ENCODE data around the gene CELF4. TPM values are rescaled to one million over a fixed set of nuclear protein-coding genes. Genes with fewer than 3 reads are reported as not detected.

Gene CELF4
- total and polyA plus RNA-seq, 10 of the 15 experiments (the other 5 are each of a cell fraction or from before 2014, with no cell fraction given) = 0.03 to 0.32 TPM; not detected in 8

DNA sequence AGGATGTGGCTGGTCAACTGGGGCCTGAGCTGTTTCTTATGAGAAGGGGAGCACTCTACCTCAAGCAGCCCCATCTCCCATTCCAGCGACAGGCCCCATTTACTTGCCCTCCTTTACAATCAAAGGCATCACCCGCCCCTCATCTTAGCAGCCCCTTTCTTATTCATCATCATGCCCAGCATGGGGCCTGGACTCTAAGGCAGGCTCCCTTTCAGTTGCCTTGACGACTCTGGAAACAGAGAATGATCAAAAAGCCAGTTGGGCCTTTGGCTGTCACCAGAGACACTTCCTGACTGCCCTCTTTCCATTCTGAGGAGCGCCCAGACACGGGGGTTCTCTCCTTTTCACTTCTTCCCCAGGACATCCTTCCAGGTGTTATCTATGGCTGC, 11.2 kb downstream of the CELF4 start:
- Histone ChIP-seq H3K79me2 (ENCODE audit: control insufficient read depth, insufficient read depth, low read length) (no peaks in the 10 kb centered on the region), H3K27ac (ENCODE audit: control insufficient read depth, insufficient read depth) (no peak overlapping the region), H3K4me1 (ENCODE audit: control insufficient read depth, insufficient read depth, low read length) (no peaks in the 10 kb centered on the region), H3K9ac (ENCODE audit: control insufficient read depth, insufficient read depth, low read length) (no peak overlapping the region), H3K36me3 (ENCODE audit: control insufficient read depth in 2 of 2, insufficient read depth in 2 of 2, low read length in 1 of 2) (no peaks in the 10 kb centered on the region), H2AFZ (ENCODE audit: control insufficient read depth, low read depth, low read length) (no peak overlapping the region), H4K20me1 (ENCODE audit: control insufficient read depth, insufficient read depth) (no peaks in the 10 kb centered on the region), H3K9me3 (replicated peaks; ENCODE audit: control insufficient read depth, insufficient read depth, low read length) (no peaks in the 10 kb centered on the region), H3K4me3 (no peak overlapping the region), H3K27me3 (replicated peaks in 1 of 2; ENCODE audit: control insufficient read depth in 2 of 2, insufficient read depth in 2 of 2, low read length in 1 of 2) (peaks cover 0 to 2% of the 10 kb centered on the region in 2 experiments; a peak in 1 of 4 replicates), H3K4me2 (ENCODE audit: control insufficient read depth, insufficient read depth) (no peak overlapping the region)
- in situ Hi-C loops (cut with MboI) (no loop called here), intact Hi-C loops (cut with micrococcal nuclease; ENCODE audit: unreplicated experiment) (no loop called here)
- CTCF ChIA-PET = no interaction called here
- no peak for FAIRE-seq
- POLR2A ChIA-PET = no interaction called here
- no TSS peak for BruUV-seq (replicated peaks)
- no peak for TF ChIP-seq POLR2A (IDR thresholded peaks at IDR 0.05; ENCODE audit: low read depth, low read length)
- no peak for TF ChIP-seq NR2F1 (conservative IDR thresholded peaks at IDR 0.05)
- TF ChIP-seq SIN3A (IDR thresholded peaks at IDR 0.05; ENCODE audit: low read depth, low read length) = no peak
- no peak for TF ChIP-seq NFIC (IDR thresholded peaks at IDR 0.05; ENCODE audit: low read depth, low read length)
- TF ChIP-seq BCL11A (IDR thresholded peaks at IDR 0.05; ENCODE audit: low read depth, low read length) = no peak
- SMC1A ChIA-PET (ENCODE audit: uncharacterized antibody, unreplicated experiment) = no interaction called here
- ATAC-seq = no peak
- 24% methylated on average over 5 of the region's 5 CpGs for WGBS (ENCODE audit: insufficient coverage, insufficient replicate concordance, low lambda C conversion rate, missing lambda C conversion rate)
- no peak for DNase-seq (ENCODE audit: low read depth, low spot score)
- RAD21 ChIA-PET (ENCODE audit: unreplicated experiment) = no interaction called here

DNA sequence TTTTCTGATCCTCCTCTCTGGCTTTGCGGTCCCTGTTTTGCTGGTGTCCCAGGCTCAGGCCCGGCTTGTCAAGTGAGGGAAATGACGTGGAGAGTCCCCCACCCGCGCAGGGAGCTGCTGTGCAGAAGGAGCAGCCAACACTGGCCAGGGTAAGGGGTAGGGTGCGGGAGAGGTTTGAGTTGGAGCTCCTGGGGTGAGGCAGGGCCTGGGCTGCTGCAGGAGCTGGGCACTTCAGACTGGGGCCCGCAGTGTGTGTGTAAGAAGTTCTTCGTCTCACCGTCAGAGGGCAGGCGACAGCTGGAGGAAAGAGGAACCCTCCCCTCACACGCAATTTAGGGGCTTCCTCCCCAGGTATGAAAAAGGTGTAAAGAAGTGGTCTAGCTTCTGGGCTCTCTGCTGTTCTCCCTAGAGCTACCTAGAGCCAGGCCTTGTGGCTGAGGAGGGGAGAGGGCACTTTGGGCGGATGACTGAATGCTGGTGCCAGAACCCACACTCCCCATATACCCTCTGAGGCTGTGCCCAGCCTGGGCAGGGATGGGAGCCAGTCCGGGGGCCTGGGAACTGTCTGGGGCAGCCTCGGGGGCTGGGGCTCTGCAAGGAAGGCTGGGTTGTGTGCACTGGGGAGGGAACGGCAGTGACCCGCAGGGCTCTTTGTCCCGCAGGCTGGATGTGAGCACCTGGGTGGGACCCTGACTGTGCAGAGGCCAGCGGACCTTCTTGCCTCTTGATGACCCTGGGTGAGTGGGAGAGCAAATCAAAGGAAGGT, 11.8 kb downstream of the CELF4 start:
- no peak for DNase-seq (ENCODE audit: low read depth, low spot score)
- peak; percentile 67 for ATAC-seq
- intact Hi-C loops (cut with micrococcal nuclease; ENCODE audit: unreplicated experiment) = no loop called here

More for the DNA sequence above, 11.8 kb downstream of the CELF4 start:
- Histone ChIP-seq H3K4me3 (no peak overlapping the region), H4K20me1 (ENCODE audit: control insufficient read depth, insufficient read depth) (no peaks in the 10 kb centered on the region), H3K9me3 (replicated peaks; ENCODE audit: control insufficient read depth, insufficient read depth, low read length) (no peaks in the 10 kb centered on the region), H3K27ac (ENCODE audit: control insufficient read depth, insufficient read depth) (no peak overlapping the region), H3K79me2 (ENCODE audit: control insufficient read depth, insufficient read depth, low read length) (no peaks in the 10 kb centered on the region), H3K36me3 (ENCODE audit: control insufficient read depth in 2 of 2, insufficient read depth in 2 of 2, low read length in 1 of 2) (no peaks in the 10 kb centered on the region), H2AFZ (ENCODE audit: control insufficient read depth, low read depth, low read length) (no peak overlapping the region), H3K27me3 (replicated peaks in 1 of 2; ENCODE audit: control insufficient read depth in 2 of 2, insufficient read depth in 2 of 2, low read length in 1 of 2) (no peaks in the 10 kb centered on the region; a peak in 1 of 4 replicates), H3K4me2 (ENCODE audit: control insufficient read depth, insufficient read depth) (no peak overlapping the region), H3K4me1 (ENCODE audit: control insufficient read depth, insufficient read depth, low read length) (no peaks in the 10 kb centered on the region), H3K9ac (ENCODE audit: control insufficient read depth, insufficient read depth, low read length) (no peak overlapping the region)
- WGBS (ENCODE audit: insufficient coverage, insufficient replicate concordance, low lambda C conversion rate, missing lambda C conversion rate) = 37% methylated on average over 18 of the region's 18 CpGs
- CTCF ChIA-PET = no interaction called here
- POLR2A ChIA-PET = no interaction called here
- SMC1A ChIA-PET (ENCODE audit: uncharacterized antibody, unreplicated experiment) = no interaction called here
- in situ Hi-C loops (cut with MboI) = no loop called here
- no peak for FAIRE-seq
- RAD21 ChIA-PET (ENCODE audit: unreplicated experiment) = no interaction called here
- TF ChIP-seq SPI1 (IDR thresholded peaks at IDR 0.05; ENCODE audit: borderline replicate concordance, insufficient read depth, low read depth, low read length) (peak; percentile 17; the same call in 1 of the 2 replicates), ZSCAN29 (IDR thresholded peaks at IDR 0.05) (no peak), CTCF (IDR thresholded peaks at IDR 0.05 in 2 of 3, conservative IDR thresholded peaks at IDR 0.05 in 1 of 3; ENCODE audit: control insufficient read depth in 2 of 3, extremely low read depth in 1 of 3, insufficient read depth in 1 of 3, low read depth in 3 of 3, low read length in 3 of 3) (peak; percentile 12 to 40 (median 29); a peak in 3 of 6 replicates), RAD21 (IDR thresholded peaks at IDR 0.05; ENCODE audit: insufficient read depth, low read depth, low read length) (peak; percentile 29; the same call in 1 of the 2 replicates), STAT3 (IDR thresholded peaks at IDR 0.05; ENCODE audit: low read depth, low read length) (no peak)
- BruUV-seq (replicated peaks) = no TSS peak

All from GM12878 (cell line).